Lower leg skin (tissue), 4 donors: ENCODE measurements around the gene POU6F2. TPM values are rescaled to one million over a fixed set of nuclear protein-coding genes. Genes with fewer than 3 reads are reported as not detected.

Source experiments
- DNase-seq, 2 donors: peaks; one replicate each; pipeline ENCODE4 v3.0.0-alpha.2; 2019; ENCODE audit warnings: low spot score in 2 of 2
- H3K4me3 ChIP-seq: fragments of 200-600 bp; sonication (generic); 2 replicates; pipeline ENCODE4 v1.5.1; 2017; ENCODE audit warnings: mild to moderate bottlenecking, low read depth; ENCODE audit not compliant: poor library complexity, severe bottlenecking
- CTCF ChIP-seq, 3 donors: fragments of 450-650 bp; IDR thresholded peaks; one replicate each; pipeline ENCODE4 v1.5.1; 2016; ENCODE audit warnings: antibody characterized with exemption in 3 of 3, mild to moderate bottlenecking in 3 of 3, moderate library complexity in 2 of 3
- POLR2A ChIP-seq, 2 donors: fragments of 450-650 bp; IDR thresholded peaks; one replicate each; pipeline ENCODE4 v1.6.1; 2016 to 2017; ENCODE audit warnings: antibody characterized with exemption in 2 of 2, mild to moderate bottlenecking in 1 of 2, moderate library complexity in 1 of 2
- WGBS, 2 donors: methylation state at CpG; one replicate each; pipeline ENCODE4 v1.1.5; 2018; 5-methylcytosine and 5-hydroxymethylcytosine counted together
- intact Hi-C: fragments of 100-400 bp; cut with DNase I; formaldehyde crosslinking; loops from one replicate; pipeline ENCODE4 v1.15.0; 2023; ENCODE audit warnings: low total_unique reads
- total RNA-seq, 4 donors: library from RNA; depleted of rRNA; stranded (reverse); fragments of >200 nt; gene quantifications; one replicate each; pipeline ENCODE4 v1.1.0, GENCODE V29; 2016

The POU6F2 gene
- total RNA-seq, 4 donors from 2014 or later = 0.36 TPM; not detected in 3

- DNase-seq = no peak
- intact Hi-C loops = no loop called here
- WGBS, 2 donors = 86 to 93% methylated on average over 1 of the region's 1 CpG
- TF ChIP-seq CTCF (IDR thresholded peaks at IDR 0.05) (no peak), POLR2A (IDR thresholded peaks at IDR 0.05) (no peak)
- no peak overlapping the region for H3K4me3 ChIP-seq
Measured at GRCh38 chr7:39056153-39056552, 78.4 kb downstream of the POU6F2 start.

DNA sequence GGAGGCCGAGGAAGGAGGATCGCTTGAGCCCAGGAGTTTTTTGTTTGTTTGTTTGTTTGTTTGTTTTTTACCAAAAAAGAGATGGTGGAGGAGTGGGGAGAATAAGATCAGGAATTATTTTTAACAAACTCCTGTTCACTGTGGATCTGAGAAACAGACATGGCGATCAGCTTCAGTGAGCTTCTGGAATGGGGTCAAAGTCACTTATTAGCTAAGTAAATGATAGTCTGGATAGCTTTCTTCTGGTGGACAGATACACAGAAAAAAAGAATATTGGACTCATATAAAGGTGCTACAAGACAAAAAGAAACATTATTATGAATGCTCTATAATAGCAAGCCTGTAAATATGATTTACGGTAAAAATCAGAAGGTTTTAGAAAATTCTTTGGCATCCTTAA lies 85.1 kb downstream of the POU6F2 start:
- intact Hi-C loops = no loop called here
- TF ChIP-seq POLR2A (IDR thresholded peaks at IDR 0.05) (no peak), CTCF (IDR thresholded peaks at IDR 0.05) (no peak)
- no peak for DNase-seq
- 83 to 85% methylated on average over 4 of the region's 4 CpGs for WGBS, 2 donors
- H3K4me3 ChIP-seq = no peak overlapping the region

DNA sequence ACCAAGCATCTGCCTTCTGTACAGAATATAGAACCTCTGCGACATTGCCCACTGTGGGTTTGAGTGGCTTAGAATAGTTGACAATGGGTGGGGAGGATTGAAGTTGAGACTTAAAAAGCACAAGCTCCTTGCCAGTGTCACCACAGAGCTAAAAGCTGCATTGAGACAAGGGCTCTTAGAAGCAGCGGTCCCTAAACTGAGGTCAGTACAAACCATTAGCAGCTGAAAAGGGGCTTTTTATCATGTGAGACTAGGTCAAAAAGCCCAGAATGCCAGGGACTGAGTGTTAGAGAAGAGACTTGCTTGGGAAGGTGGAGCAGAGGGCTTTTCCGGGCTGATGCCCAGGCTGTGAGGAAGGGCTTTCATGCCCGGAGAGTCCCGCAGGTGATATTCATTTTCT lies 91.3 kb downstream of the POU6F2 start:
- TF ChIP-seq CTCF (IDR thresholded peaks at IDR 0.05) = no peak
- intact Hi-C loops = no loop called here
- no peak for DNase-seq
- no peak overlapping the region for H3K4me3 ChIP-seq
- 79 to 84% methylated on average over 5 of the region's 5 CpGs for WGBS, 2 donors

DNA sequence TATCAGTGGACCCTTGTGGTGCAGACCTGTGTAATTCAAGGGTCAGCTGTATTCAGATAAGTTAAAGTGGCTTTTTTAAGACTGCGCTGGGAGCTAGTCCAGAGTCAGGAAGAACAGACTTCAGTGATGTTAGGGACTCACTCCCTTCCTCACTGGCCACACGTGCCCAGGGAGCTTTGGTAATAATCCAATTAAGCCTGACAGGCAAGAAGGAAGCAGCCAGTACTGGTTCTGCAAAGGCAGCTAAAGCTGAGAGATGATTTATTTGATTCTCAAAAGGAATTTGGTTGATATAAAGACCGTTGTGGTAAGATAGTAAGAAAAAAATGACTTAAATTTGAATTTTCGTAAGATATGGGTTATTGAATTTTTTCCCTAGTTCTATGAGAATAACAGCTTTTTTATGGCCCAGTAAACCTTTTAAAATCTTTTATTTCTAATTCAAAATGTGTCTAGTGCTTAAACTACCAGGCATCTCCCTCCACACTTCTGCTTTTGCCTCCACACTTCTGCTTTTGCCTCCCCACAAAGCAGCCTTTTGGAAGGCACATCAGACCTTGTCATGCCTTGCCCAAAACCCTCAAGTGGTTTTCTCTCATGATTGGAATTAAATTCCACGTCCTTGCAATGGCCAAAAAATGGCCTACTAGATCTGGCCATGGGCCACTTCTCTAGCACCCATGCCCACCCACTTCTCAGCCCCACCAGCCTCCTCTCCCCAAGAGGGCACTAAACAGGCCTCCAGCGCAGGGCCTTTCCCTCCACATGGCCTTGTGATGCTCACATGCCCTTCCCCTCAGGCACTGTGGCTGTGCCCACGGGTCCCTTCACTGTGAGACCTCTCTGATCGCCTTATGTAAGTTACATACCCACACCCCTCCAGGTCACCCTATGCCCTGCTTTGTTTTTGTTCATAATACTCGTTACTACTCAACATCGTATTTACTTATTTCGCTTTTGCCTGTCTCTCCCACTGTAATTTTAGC lies 92.5 kb downstream of the POU6F2 start:
- DNase-seq = no peak
- H3K4me3 ChIP-seq = no peak overlapping the region
- WGBS, 2 donors = 64 to 69% methylated on average over 11 of the region's 11 CpGs
- TF ChIP-seq POLR2A (IDR thresholded peaks at IDR 0.05) = no peak
- TF ChIP-seq CTCF (IDR thresholded peaks at IDR 0.05) = no peak
- intact Hi-C loops = no loop called here

DNA sequence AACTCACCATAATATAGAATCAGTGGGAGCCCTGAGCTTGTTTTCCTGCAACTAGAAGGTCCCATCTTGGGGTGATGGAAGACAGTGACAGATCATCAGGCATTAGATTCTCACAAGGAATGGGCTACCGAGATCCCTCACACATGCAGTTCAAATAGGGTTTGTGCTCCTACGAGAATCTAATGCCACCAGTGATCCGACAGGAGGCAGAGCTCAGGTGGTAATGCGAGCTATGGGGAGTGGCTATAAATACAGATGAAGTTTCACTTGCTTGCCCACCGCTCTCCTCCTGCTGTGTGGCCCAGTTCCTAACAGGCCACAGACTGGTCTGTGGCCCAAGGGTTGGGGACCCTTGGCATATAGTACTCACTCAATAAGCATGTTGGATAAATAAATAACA lies 93.4 kb downstream of the POU6F2 start:
- WGBS, 2 donors = 88 to 91% methylated on average over 5 of the region's 5 CpGs
- TF ChIP-seq POLR2A (IDR thresholded peaks at IDR 0.05) (no peak), CTCF (IDR thresholded peaks at IDR 0.05) (no peak)
- no peak overlapping the region for H3K4me3 ChIP-seq
- intact Hi-C loops = no loop called here
- DNase-seq = no peak
